H9 (cell line): ENCODE data around the gene C16orf89. TPM values are rescaled to one million over a fixed set of nuclear protein-coding genes. Genes with fewer than 3 reads are reported as not detected.
A peak's percentile ranks its signal among the peaks of the same experiment; 100 is the strongest.

ENCODE experiments used
- DNase-seq: peaks from one replicate; pipeline ENCODE4 v3.0.0-alpha.2; 2017
- H2AFZ ChIP-seq: one replicate; pipeline ENCODE4 v1.6.1; 2013; ENCODE audit warnings: mild to moderate bottlenecking, low read length, control low read depth, moderate library complexity
- H2AK5ac ChIP-seq: 2 replicates; pipeline ENCODE4 v1.6.1; 2013; ENCODE audit warnings: low read length, control low read depth, mixed read lengths; ENCODE audit not compliant: insufficient read length
- H2BK120ac ChIP-seq: one replicate; pipeline ENCODE4 v1.6.1; 2013; ENCODE audit warnings: low read depth, mild to moderate bottlenecking, low read length, control low read depth, inconsistent platforms; ENCODE audit not compliant: poor library complexity, severe bottlenecking
- H2BK12ac ChIP-seq: 2 replicates; pipeline ENCODE4 v1.6.1; 2013; ENCODE audit warnings: low read length, control low read depth, mixed read lengths, low read depth; ENCODE audit not compliant: insufficient read length
- H2BK15ac ChIP-seq: 2 replicates; pipeline ENCODE4 v1.6.1; 2013; ENCODE audit warnings: low read depth, low read length, control low read depth
- H2BK20ac ChIP-seq: one replicate; pipeline ENCODE4 v1.6.1; 2013; ENCODE audit warnings: low read depth, mild to moderate bottlenecking, low read length, control low read depth, inconsistent platforms; ENCODE audit not compliant: poor library complexity, severe bottlenecking
- H2BK5ac ChIP-seq: 2 replicates; pipeline ENCODE4 v1.6.1; 2013; ENCODE audit warnings: low read length, control low read depth, mixed read lengths; ENCODE audit not compliant: insufficient read length
- H3K14ac ChIP-seq: 2 replicates; pipeline ENCODE4 v1.6.1; 2013; ENCODE audit warnings: low read length, control low read depth; ENCODE audit not compliant: insufficient read depth
- H3K18ac ChIP-seq: 2 replicates; pipeline ENCODE4 v1.6.1; 2013; ENCODE audit warnings: low read depth, mild to moderate bottlenecking, mixed read lengths, low read length, control low read depth; ENCODE audit not compliant: insufficient read length
- H3K23ac ChIP-seq: 2 replicates; pipeline ENCODE4 v1.6.1; 2013; ENCODE audit warnings: low read length, control low read depth, mixed read lengths, low read depth; ENCODE audit not compliant: insufficient read length
- H3K23me2 ChIP-seq: 2 replicates; pipeline ENCODE4 v1.6.1; 2013; ENCODE audit warnings: low read depth, mild to moderate bottlenecking, mixed read lengths, low read length, control low read depth; ENCODE audit not compliant: insufficient read length, poor library complexity, severe bottlenecking
- H3K27ac ChIP-seq: 2 replicates; pipeline ENCODE4 v1.5.1; 2013; ENCODE audit warnings: low read length, control low read depth, mixed read lengths, low read depth; ENCODE audit not compliant: insufficient read length
- H3K27me3 ChIP-seq: 2 replicates; pipeline ENCODE4 v1.6.1; 2013; ENCODE audit warnings: low read length, control low read depth, inconsistent platforms; ENCODE audit not compliant: insufficient read depth
- H3K4ac ChIP-seq: 2 replicates; pipeline ENCODE4 v1.6.1; 2013; ENCODE audit warnings: low read depth, mild to moderate bottlenecking, control low read depth, inconsistent platforms, low read length, moderate library complexity
- H3K4me1 ChIP-seq: 2 replicates; pipeline ENCODE4 v1.6.1; 2013; ENCODE audit warnings: low read length, control low read depth, inconsistent platforms; ENCODE audit not compliant: insufficient read depth
- H3K4me2 ChIP-seq: 2 replicates; pipeline ENCODE4 v1.6.1; 2013; ENCODE audit warnings: low read length, control low read depth, mixed read lengths; ENCODE audit not compliant: insufficient read length, insufficient read depth
- H3K56ac ChIP-seq: 2 replicates; pipeline ENCODE4 v1.6.1; 2013; ENCODE audit warnings: low read depth, mild to moderate bottlenecking, mixed read lengths, low read length, control low read depth; ENCODE audit not compliant: insufficient read length
- H3K79me1 ChIP-seq: 2 replicates; pipeline ENCODE4 v1.6.1; 2013; ENCODE audit warnings: low read depth, mild to moderate bottlenecking, moderate library complexity, low read length, control low read depth, inconsistent platforms; ENCODE audit not compliant: insufficient read depth, poor library complexity, severe bottlenecking
- H3K79me2 ChIP-seq: 2 replicates; pipeline ENCODE4 v1.6.1; 2013; ENCODE audit warnings: low read length, control low read depth, inconsistent platforms; ENCODE audit not compliant: insufficient read depth
- H3K9ac ChIP-seq: 2 replicates; pipeline ENCODE4 v1.6.1; 2013; ENCODE audit warnings: low read length, control low read depth, mixed read lengths; ENCODE audit not compliant: insufficient read length; ENCODE audit errors: extremely low read depth
- H3K9me3 ChIP-seq: one replicate; pipeline ENCODE4 v1.6.1; 2013; ENCODE audit warnings: low read depth, low read length, inconsistent platforms; ENCODE audit not compliant: control insufficient read depth
- H3T11ph ChIP-seq: one replicate; pipeline ENCODE4 v1.6.1; 2013; ENCODE audit warnings: mild to moderate bottlenecking, low read length, control low read depth, inconsistent platforms
- H4K20me1 ChIP-seq: one replicate; pipeline ENCODE4 v1.6.1; 2013; ENCODE audit not compliant: control insufficient read depth, insufficient read length, insufficient read depth
- H4K5ac ChIP-seq: 2 replicates; pipeline ENCODE4 v1.6.1; 2013; ENCODE audit warnings: low read depth, mild to moderate bottlenecking, mixed read lengths, low read length, control low read depth; ENCODE audit not compliant: insufficient read length
- H4K8ac ChIP-seq: replicated peaks from 2 replicates; pipeline ENCODE4 v1.6.1; 2013; ENCODE audit warnings: low read length, control low read depth, mixed read lengths, low read depth; ENCODE audit not compliant: insufficient read length
- H4K91ac ChIP-seq: 2 replicates; pipeline ENCODE4 v1.6.1; 2013; ENCODE audit warnings: low read depth, mild to moderate bottlenecking, moderate library complexity, mixed read lengths, low read length, control low read depth; ENCODE audit not compliant: insufficient read length
- H3K27ac Mint-ChIP-seq, 3 experiments: 2 replicates in 2 of 3; 3 replicates in 1 of 3; pipeline ENCODE4 v1.8.0; 2020 to 2021; ENCODE audit warnings: mixed read lengths in 3 of 3, mild to moderate bottlenecking in 1 of 3, moderate library complexity in 1 of 3
- H3K27me3 Mint-ChIP-seq: 2 replicates; pipeline ENCODE4 v1.8.0; 2021; ENCODE audit warnings: low read depth, mild to moderate bottlenecking, moderate library complexity, mixed read lengths
- H3K36me3 Mint-ChIP-seq, 3 experiments: 2 replicates in 2 of 3; 3 replicates in 1 of 3; pipeline ENCODE4 v1.8.0; 2020 to 2021; ENCODE audit warnings: low read depth in 3 of 3, mixed read lengths in 3 of 3; ENCODE audit not compliant: insufficient read depth in 1 of 3
- H3K4me1 Mint-ChIP-seq, 2 experiments: 2 replicates each; pipeline ENCODE4 v1.8.0; 2020; ENCODE audit warnings: mixed read lengths in 2 of 2
- H3K4me3 Mint-ChIP-seq, 2 experiments: 2 replicates in 1 of 2; 3 replicates in 1 of 2; pipeline ENCODE4 v1.8.0; 2020 to 2021; ENCODE audit warnings: mild to moderate bottlenecking in 2 of 2, mixed read lengths in 2 of 2, moderate library complexity in 1 of 2
- H3K9me3 Mint-ChIP-seq, 2 experiments: 2 replicates in 1 of 2; 3 replicates in 1 of 2; pipeline ENCODE4 v1.8.0; 2020; ENCODE audit warnings: mild to moderate bottlenecking in 2 of 2, mixed read lengths in 2 of 2, moderate library complexity in 1 of 2
- CTCF ChIP-seq: fragments of 200-600 bp; sonication (generic); conservative IDR thresholded peaks from 3 replicates; pipeline ENCODE4 v1.8.0; 2021; ENCODE audit warnings: antibody characterized with exemption, mild to moderate bottlenecking
- WGBS: extraction: QIAGEN DNeasy Blood & Tissue Kit; methylation state at CpG from one replicate; pipeline ENCODE4 v1.1.7; 2013; ENCODE audit warnings: missing lambda C conversion rate, low lambda C conversion rate, mixed read lengths; ENCODE audit not compliant: insufficient read length; ENCODE audit errors: extremely low coverage; 5-methylcytosine and 5-hydroxymethylcytosine counted together
- total RNA-seq: library from RNA; stranded (reverse); gene quantifications from 2 replicates; pipeline ENCODE4 v1.2.1, GENCODE V29; 2021

C16orf89 gene
- total RNA-seq, 1 experiment from 2014 or later = 2.5 TPM

GRCh38 chr16:5059386-5060072 is 6.2 kb downstream of the C16orf89 start:
- Histone ChIP-seq H3K23me2 (no peaks in the 10 kb centered on the region), H2BK20ac (no peak overlapping the region), H3K9me3 (no peaks in the 10 kb centered on the region), H3K4me1 (peaks cover 4% of the 10 kb centered on the region; the same call in 1 of the 2 replicates), H4K20me1 (no peaks in the 10 kb centered on the region), H4K91ac (no peak overlapping the region), H3K27ac (no peak overlapping the region), H3K4ac (no peak overlapping the region), H4K5ac (no peak overlapping the region), H3K18ac (no peak overlapping the region), H3K9ac (no peak overlapping the region), H4K8ac (no peak overlapping the region), H3K23ac (no peak overlapping the region), H2BK12ac (no peak overlapping the region), H3K79me2 (no peaks in the 10 kb centered on the region), H2BK120ac (no peak overlapping the region), H2BK15ac (no peak overlapping the region), H3K79me1 (no peaks in the 10 kb centered on the region), H2BK5ac (no peak overlapping the region), H3K56ac (no peak overlapping the region), H3T11ph (no peak overlapping the region), H3K4me2 (no peak overlapping the region), H3K14ac (no peak overlapping the region), H3K27me3 (no peaks in the 10 kb centered on the region), H2AFZ (no peak overlapping the region), H2AK5ac (no peak overlapping the region)
- DNase-seq = peak; percentile 50
- Mint-ChIP-seq H3K27me3 (no peaks in the 10 kb centered on the region; the same call in 1 of the 2 replicates), H3K4me1 (peaks cover 31 to 35% of the 10 kb centered on the region in 2 experiments), H3K27ac (peak overlapping the region; percentile 78 to 91 (median 90); a peak in 3 of 7 replicates), H3K36me3 (no peaks in the 10 kb centered on the region), H3K9me3 (no peaks in the 10 kb centered on the region; a peak in 1 of 5 replicates), H3K4me3 (peak overlapping the region in 1 of 2 experiments; percentile 46; a peak in 1 of 5 replicates)
- no CpG with 5 or more reads among the region's 6 CpGs for WGBS
- peak; percentile 19; the same call in 1 of the 3 replicates for TF ChIP-seq CTCF
